ENCODE results near the gene RBMS3. TPM values are rescaled to one million over a fixed set of nuclear protein-coding genes. Genes with fewer than 3 reads are reported as not detected.

Gene RBMS3
- total RNA-seq, 4 donors from 2014 or later = 3.8 to 18.7 (median 14.6) TPM

DNA sequence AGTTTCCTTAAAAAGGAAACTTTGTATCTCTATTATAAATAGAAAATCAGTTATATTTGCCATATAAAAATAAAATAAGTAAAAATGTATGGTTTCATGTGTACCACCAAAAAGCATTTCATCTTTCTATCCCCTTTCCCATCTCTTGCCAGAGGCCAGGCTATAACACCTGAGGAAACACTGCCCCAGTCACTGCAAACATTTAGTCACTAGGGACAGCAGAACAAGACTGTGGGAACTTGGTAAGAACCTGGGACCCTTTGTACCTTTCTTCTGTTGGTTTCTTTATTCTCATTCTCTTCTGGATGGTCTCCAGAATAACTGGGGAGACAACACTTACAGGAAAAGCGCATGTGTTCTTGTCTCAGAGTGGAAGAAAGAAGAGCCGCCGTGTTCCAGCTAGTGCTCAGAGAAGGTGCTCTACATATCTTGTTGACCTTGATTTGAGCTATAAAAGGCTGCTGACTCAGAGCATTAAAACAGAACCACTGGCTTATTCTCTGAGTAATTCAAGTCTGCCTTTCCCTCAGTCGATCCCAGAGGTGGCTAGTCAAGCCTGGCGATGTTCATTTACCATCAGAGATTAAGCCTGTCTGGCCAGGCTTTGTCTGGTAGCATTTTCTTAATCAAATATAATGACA is 361.6 kb downstream of the RBMS3 start:
- peak overlapping the region; percentile 8 to 57 (median 44) for H3K27ac ChIP-seq
- intact Hi-C loops (cut with DNase I; ENCODE audit: low total_unique reads) = no loop called here
- in situ Hi-C loops (cut with MboI; ENCODE audit: low pct_ligation_motif_present in 1 of 4, low pct_unique_long_range_greater_than_20kb in 1 of 4, low sequenced_read_pairs in 3 of 4) = no loop called here

DNA sequence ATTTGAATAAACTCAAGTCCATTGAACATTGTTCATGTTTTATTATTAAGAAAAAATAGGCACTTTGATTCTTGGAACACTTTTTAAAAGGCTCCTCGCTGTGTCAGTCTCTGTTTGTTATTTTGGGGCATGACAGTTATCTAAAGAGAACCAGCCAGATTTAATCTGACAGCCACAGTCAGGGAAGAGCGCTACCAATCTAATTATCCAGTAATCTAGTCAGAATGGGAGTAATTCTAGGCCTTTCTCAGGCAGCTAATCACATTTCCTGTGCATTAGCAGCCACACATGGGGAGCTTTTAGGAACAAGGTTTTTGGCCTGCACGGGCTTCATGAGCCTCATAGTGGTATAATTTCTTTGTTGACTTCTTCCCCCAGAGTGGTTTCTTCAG is 362.2 kb downstream of the RBMS3 start:
- H3K36me3 ChIP-seq = no peaks in the 10 kb centered on the region
- H3K4me3 ChIP-seq = no peak overlapping the region
- no peaks in the 10 kb centered on the region for H3K27me3 ChIP-seq
- TF ChIP-seq POLR2AphosphoS5 (IDR thresholded peaks at IDR 0.05) = no peak
- TF ChIP-seq POLR2A (IDR thresholded peaks at IDR 0.05) = no peak
- TF ChIP-seq, protein P1, sequence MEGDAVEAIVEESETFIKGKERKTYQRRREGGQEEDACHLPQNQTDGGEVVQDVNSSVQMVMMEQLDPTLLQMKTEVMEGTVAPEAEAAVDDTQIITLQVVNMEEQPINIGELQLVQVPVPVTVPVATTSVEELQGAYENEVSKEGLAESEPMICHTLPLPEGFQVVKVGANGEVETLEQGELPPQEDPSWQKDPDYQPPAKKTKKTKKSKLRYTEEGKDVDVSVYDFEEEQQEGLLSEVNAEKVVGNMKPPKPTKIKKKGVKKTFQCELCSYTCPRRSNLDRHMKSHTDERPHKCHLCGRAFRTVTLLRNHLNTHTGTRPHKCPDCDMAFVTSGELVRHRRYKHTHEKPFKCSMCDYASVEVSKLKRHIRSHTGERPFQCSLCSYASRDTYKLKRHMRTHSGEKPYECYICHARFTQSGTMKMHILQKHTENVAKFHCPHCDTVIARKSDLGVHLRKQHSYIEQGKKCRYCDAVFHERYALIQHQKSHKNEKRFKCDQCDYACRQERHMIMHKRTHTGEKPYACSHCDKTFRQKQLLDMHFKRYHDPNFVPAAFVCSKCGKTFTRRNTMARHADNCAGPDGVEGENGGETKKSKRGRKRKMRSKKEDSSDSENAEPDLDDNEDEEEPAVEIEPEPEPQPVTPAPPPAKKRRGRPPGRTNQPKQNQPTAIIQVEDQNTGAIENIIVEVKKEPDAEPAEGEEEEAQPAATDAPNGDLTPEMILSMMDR (IDR thresholded peaks at IDR 0.05) = no peak
- TF ChIP-seq EP300 (IDR thresholded peaks at IDR 0.05; ENCODE audit: low read depth) = no peak
- H3K4me1 ChIP-seq = peaks cover 0 to 23% (median 7%) of the 10 kb centered on the region in 4 donors
- WGBS, 2 donors (ENCODE audit: low coverage in 1 of 2) = 69 to 70% methylated on average over 3 of the region's 3 CpGs
- peak overlapping the region; percentile 8 to 57 (median 44) for H3K27ac ChIP-seq
- intact Hi-C loops (cut with DNase I; ENCODE audit: low total_unique reads) (no loop called here), in situ Hi-C loops (cut with MboI; ENCODE audit: low pct_ligation_motif_present in 1 of 4, low pct_unique_long_range_greater_than_20kb in 1 of 4, low sequenced_read_pairs in 3 of 4) (no loop called here)
- no peak for DNase-seq
- no peaks in the 10 kb centered on the region for H3K9me3 ChIP-seq

More for the DNA sequence above, 361.6 kb downstream of the RBMS3 start:
- peak in 1 of 3 donors; percentile 32 for TF ChIP-seq POLR2AphosphoS5 (IDR thresholded peaks at IDR 0.05)
- TF ChIP-seq POLR2A (IDR thresholded peaks at IDR 0.05) = no peak
- peak; percentile 17 for TF ChIP-seq EP300 (IDR thresholded peaks at IDR 0.05; ENCODE audit: low read depth)
- TF ChIP-seq, protein P1 (IDR thresholded peaks at IDR 0.05) = no peak
- Histone ChIP-seq H3K4me3 (no peak overlapping the region), H3K4me1 (peaks cover 0 to 23% (median 7%) of the 10 kb centered on the region in 4 donors), H3K36me3 (no peaks in the 10 kb centered on the region), H3K9me3 (no peaks in the 10 kb centered on the region), H3K27me3 (no peaks in the 10 kb centered on the region)
- WGBS, 2 donors (ENCODE audit: low coverage in 1 of 2) = 38 to 46% methylated on average over 2 to 5 of the region's 5 CpGs
- DNase-seq = peak; percentile 11

DNA sequence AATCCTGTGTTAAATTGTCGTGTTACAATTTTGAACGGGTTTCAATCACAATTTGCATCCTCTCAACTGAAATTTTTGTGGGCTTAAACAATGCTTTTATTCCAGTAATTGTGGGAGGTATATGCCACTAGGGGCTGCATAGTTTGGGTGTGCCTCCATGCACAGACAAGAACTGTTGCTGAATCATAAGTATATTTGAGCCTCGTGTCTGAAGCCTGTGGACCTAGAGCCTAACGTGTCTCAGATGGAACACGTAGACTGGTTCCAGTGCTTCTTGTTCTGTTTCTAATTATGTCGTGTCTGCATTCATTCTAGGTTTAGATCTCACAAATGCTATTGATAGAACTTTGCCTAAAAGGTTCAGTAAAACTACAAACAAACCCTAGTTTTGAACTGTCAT is 363.4 kb downstream of the RBMS3 start:
- in situ Hi-C loops (cut with MboI; ENCODE audit: low pct_ligation_motif_present in 1 of 4, low pct_unique_long_range_greater_than_20kb in 1 of 4, low sequenced_read_pairs in 3 of 4) (no loop called here), intact Hi-C loops (cut with DNase I; ENCODE audit: low total_unique reads) (no loop called here)
- H3K27me3 ChIP-seq = no peaks in the 10 kb centered on the region
- H3K9me3 ChIP-seq = no peaks in the 10 kb centered on the region
- TF ChIP-seq, protein P1 (IDR thresholded peaks at IDR 0.05) = no peak
- TF ChIP-seq EP300 (IDR thresholded peaks at IDR 0.05; ENCODE audit: low read depth) (no peak), POLR2AphosphoS5 (IDR thresholded peaks at IDR 0.05) (no peak), POLR2A (IDR thresholded peaks at IDR 0.05) (no peak)
- no peak overlapping the region for H3K4me3 ChIP-seq
- H3K4me1 ChIP-seq = peaks cover 0 to 22% (median 7%) of the 10 kb centered on the region in 4 donors
- H3K27ac ChIP-seq = no peak overlapping the region
- no peak for DNase-seq
- WGBS, 2 donors (ENCODE audit: low coverage in 1 of 2) = 83 to 88% methylated on average over 6 of the region's 6 CpGs
- H3K36me3 ChIP-seq = no peaks in the 10 kb centered on the region

DNA sequence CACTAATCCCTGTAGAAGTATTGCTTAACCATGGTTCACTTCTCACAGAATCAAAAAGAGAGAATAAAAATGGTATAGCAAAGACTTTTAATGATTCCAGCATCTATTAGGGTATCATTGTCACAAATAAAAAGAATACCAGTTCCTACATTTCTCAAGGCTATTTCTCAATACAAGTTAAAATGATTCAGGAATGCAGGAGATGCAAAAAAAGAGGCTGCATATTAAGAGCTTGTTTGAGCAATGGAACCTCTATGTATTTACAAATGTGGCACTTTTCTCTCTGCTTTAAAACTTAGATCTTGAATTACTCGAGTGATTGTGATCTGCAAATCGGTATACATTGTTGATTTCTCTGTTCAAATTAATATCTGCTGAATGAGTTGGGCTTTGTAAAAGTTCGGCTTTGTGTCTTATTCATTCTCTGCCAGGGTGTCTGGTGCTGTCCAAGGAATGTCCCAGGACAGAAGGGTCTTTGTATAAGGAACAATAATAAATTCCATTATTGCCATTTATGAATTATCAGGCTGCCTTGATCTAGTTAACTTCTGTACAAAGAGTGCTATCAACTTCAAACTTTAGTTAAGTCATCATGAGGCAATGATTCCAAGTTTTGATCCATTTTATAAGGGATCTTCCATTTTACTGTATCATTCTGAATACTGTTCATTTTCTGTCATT is 364.2 kb downstream of the RBMS3 start:
- Histone ChIP-seq H3K9me3 (no peaks in the 10 kb centered on the region), H3K27ac (no peak overlapping the region), H3K27me3 (no peaks in the 10 kb centered on the region), H3K36me3 (no peaks in the 10 kb centered on the region), H3K4me3 (no peak overlapping the region), H3K4me1 (peaks cover 0 to 15% (median 6%) of the 10 kb centered on the region in 4 donors)
- WGBS, 2 donors (ENCODE audit: low coverage in 1 of 2) = 86 to 89% methylated on average over 3 of the region's 3 CpGs
- intact Hi-C loops (cut with DNase I; ENCODE audit: low total_unique reads) = no loop called here
- DNase-seq = no peak
- TF ChIP-seq, protein P1 (IDR thresholded peaks at IDR 0.05) = no peak
- TF ChIP-seq EP300 (IDR thresholded peaks at IDR 0.05; ENCODE audit: low read depth) = no peak
- no peak for TF ChIP-seq POLR2AphosphoS5 (IDR thresholded peaks at IDR 0.05)
- TF ChIP-seq POLR2A (IDR thresholded peaks at IDR 0.05) = no peak
- in situ Hi-C loops (cut with MboI; ENCODE audit: low pct_ligation_motif_present in 1 of 4, low pct_unique_long_range_greater_than_20kb in 1 of 4, low sequenced_read_pairs in 3 of 4) = no loop called here
